Measurements from ENCODE around the gene CLMN.

Gene CLMN

GRCh38 chr14:95301527-95302187, 18.1 kb downstream of the CLMN start:
- FAIRE-seq = no peak

- no peak for FAIRE-seq
These were observed 18.8 kb downstream of the CLMN start for GRCh38 chr14:95300697-95301526.

- FAIRE-seq = no peak
These were observed 19.6 kb downstream of the CLMN start for GRCh38 chr14:95300002-95300696.

- FAIRE-seq = no peak
These were observed 20.4 kb downstream of the CLMN start for GRCh38 chr14:95299271-95299670.

- no peak for FAIRE-seq
These were observed 21.9 kb downstream of the CLMN start for GRCh38 chr14:95297832-95298231.

GRCh38 chr14:95296966-95297365, 22.7 kb downstream of the CLMN start:
- FAIRE-seq = no peak

GRCh38 chr14:95295600-95296376, 23.9 kb downstream of the CLMN start:
- no peak for FAIRE-seq

GRCh38 chr14:95294834-95295599, 24.7 kb downstream of the CLMN start:
- FAIRE-seq = no peak

- no peak for FAIRE-seq
These were observed 25.4 kb downstream of the CLMN start for GRCh38 chr14:95294320-95294719.

- no peak for FAIRE-seq
These were observed 26.3 kb downstream of the CLMN start for GRCh38 chr14:95293449-95293848.

- FAIRE-seq = no peak
These were observed 26.9 kb downstream of the CLMN start for GRCh38 chr14:95292660-95293425.

GRCh38 chr14:95291859-95292542, 27.7 kb downstream of the CLMN start:
- no peak for FAIRE-seq

- FAIRE-seq = no peak
These were observed 28.8 kb downstream of the CLMN start for GRCh38 chr14:95290871-95291431.

- no peak for FAIRE-seq
These were observed 29.7 kb downstream of the CLMN start for GRCh38 chr14:95290021-95290420.

- FAIRE-seq = no peak
These were observed 30.2 kb downstream of the CLMN start for GRCh38 chr14:95289323-95290010.

GRCh38 chr14:95288672-95289322, 30.9 kb downstream of the CLMN start:
- FAIRE-seq = no peak

GRCh38 chr14:95287176-95287754, 32.4 kb downstream of the CLMN start:
- no peak for FAIRE-seq

GRCh38 chr14:95286645-95287044, 33.1 kb downstream of the CLMN start:
- FAIRE-seq = no peak

- no peak for FAIRE-seq
These were observed 34.1 kb downstream of the CLMN start for GRCh38 chr14:95285566-95285965.

All from TTC549 (cell line).